Activated CD4-positive, CD25-positive, alpha-beta regulatory T cell treated with anti-CD3 and anti-CD28 coated beads, Interleukin-2, amount 50 U/mL, for 24 hours (primary cell): Measurements from ENCODE around the gene TMEM167B.
"Not testable (repeated sequence)": the region's sequence is repeated elsewhere in the genome, so short reads cannot be mapped to it uniquely, and the experiment has no call there.

Experiments
- ATAC-seq, 2 donors: fragments of 150-1000 bp; cut with Tn5 transposase; one replicate each; pipeline ENCODE4 v1.10.0; 2021; ENCODE audit warnings: mild to moderate bottlenecking in 1 of 2, moderate library complexity in 1 of 2

Gene TMEM167B

GRCh38 chr1:109114342-109114674 lies 23.7 kb downstream of the TMEM167B start:
- ATAC-seq: no peak

- ATAC-seq: peak; percentile 45 to 58
Observed at GRCh38 chr1:109115685-109116084, 25.1 kb downstream of the TMEM167B start.

- no peak for ATAC-seq
Observed at GRCh38 chr1:109116286-109116685, 25.7 kb downstream of the TMEM167B start.

- ATAC-seq: no peak
Observed at GRCh38 chr1:109118089-109118488, 27.5 kb downstream of the TMEM167B start.

- ATAC-seq: no peak
Observed at GRCh38 chr1:109120356-109120755, 29.8 kb downstream of the TMEM167B start.

DNA sequence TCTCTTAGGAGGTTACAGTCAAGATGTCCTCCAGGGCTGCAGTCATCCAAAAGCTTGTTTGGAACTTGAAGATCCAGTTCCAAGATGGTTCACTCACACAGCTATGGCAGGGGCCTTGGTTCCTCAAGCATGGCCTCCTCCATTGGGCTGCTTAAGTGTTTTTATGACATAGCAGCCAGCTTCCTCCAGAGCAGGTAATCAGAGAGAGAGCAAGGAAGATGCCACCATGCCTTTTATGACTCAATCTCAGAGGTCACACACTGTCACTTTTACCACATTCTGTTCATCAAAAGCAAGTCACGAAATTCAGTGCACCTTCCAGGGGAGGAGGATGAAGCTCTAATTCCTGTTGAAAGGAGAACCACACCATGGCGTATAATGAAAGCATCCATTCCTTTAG lies 40.5 kb downstream of the TMEM167B start:
- ATAC-seq: no peak

- no peak for ATAC-seq
Observed at GRCh38 chr1:109131800-109132199, 41.2 kb downstream of the TMEM167B start.

GRCh38 chr1:109133002-109133706 lies 42.6 kb downstream of the TMEM167B start:
- no peak for ATAC-seq

DNA sequence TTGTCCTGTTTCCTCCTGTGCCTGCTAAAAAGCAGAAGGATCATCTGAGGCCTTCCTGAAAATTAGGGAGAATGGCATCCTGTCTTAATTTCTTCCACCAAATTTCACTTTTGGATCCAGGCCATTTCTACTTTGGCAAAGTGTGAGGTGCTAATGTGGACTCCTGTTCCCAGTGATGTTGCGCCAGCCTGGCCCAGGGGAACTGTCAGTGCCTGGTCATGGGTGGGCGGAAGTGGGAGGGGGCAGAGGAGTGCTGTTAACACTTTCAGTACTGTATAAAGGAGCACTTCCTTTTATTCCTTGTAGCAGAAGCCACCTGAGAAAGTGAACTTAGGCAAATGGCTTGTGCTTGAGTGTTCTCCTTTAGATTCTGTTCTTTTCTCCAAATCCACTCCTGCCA lies 43.3 kb downstream of the TMEM167B start:
- peak; percentile 30 to 48 for ATAC-seq

- ATAC-seq: no peak
Observed at GRCh38 chr1:109134423-109134822, 43.9 kb downstream of the TMEM167B start.

GRCh38 chr1:109135940-109136339 lies 45.4 kb downstream of the TMEM167B start:
- ATAC-seq: no peak

- no peak for ATAC-seq
Observed at GRCh38 chr1:109136766-109137165, 46.2 kb downstream of the TMEM167B start.

DNA sequence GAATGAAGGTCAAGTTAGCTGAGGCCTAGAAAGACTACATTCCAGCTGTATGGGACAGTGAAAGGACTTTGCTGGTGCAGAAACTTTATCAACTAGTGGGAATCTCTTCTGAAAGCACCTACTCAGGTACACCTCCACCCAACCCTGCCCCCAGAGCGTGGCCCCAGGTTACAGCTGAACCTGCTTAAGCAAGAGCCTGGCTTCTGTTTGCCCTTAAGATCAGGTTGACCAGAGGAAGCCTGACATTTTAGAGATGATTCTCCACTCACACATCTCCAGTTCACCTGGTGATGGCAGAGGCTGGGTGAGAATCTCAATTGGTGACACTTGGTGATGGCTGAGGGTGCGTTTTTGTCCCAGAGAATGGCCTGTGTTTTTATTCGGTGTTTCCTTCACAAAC lies 47.4 kb downstream of the TMEM167B start:
- ATAC-seq: no peak

DNA sequence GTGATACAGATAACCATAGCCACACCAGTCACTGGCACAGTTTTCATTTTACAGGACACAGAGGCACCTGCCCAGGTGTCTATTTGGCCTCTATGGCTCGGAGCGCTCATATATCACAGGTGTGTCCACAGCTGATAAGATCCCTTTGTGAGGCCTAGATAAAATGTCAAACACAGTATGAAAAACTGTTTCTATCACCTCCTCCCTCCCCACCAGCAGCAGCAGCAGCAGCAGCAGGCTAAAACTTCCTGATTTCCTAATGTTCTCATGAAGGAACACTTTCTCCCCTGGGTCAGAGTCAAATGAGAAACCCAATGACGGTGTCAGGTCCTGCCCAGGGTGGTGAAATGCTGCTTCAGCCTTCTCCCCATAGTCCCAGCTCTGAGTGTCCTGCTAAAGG lies 47.8 kb downstream of the TMEM167B start:
- no peak for ATAC-seq

- ATAC-seq: no peak
Observed at GRCh38 chr1:109140392-109140791, 49.8 kb downstream of the TMEM167B start.

DNA sequence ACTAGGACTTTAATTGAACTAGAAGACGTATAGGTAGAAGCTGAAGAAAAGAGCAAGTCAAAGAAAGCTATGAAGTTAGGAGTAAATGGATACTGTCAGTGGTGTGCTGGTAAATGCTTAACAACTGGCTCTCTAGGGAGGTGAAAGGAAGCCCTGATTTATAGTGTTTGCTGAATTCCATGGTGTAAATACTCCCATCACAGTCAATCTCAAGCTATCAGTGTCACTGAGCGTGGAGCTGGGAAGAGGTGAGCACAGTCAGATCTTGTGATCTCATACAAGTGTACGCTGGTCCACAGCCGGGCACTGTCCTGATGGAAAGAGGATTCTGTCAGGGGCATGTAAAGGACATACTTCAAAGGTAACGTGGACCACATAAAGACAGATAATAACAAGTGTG lies 51.7 kb downstream of the TMEM167B start:
- ATAC-seq: no peak

DNA sequence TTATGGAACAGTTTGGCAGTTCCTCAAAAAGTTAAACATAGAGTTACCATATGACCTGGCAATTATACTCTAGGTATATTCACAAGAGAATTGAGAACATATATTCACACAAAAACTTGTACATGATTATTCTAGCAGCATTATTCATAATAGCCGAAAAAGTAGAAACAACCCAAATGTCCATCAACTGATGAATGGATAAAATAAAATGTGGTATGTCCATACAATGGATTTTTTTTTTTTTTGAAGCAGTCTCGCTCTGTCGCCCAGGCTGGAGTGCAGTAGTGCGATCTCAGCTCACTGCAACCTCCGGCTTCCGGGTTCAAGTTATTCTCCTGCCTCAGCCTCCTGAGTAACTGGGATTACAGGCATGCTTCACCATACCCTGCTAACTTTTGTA lies 52.2 kb downstream of the TMEM167B start:
- ATAC-seq: not testable (repeated sequence)
